Esophagus muscularis mucosa (tissue), 3 donors: ENCODE results near the gene DOCK6.

ENCODE experiments used
- CTCF ChIP-seq, 3 experiments: fragments of 200-600 bp in 2 of 3; fragments of 450-650 bp in 1 of 3; sonication (generic) in 2 of 3; IDR thresholded peaks; one replicate each; pipeline ENCODE4 v1.5.1; 2017 to 2019; ENCODE audit warnings: antibody characterized with exemption in 3 of 3, mild to moderate bottlenecking in 2 of 3, moderate library complexity in 1 of 3
- POLR2A ChIP-seq: fragments of 450-650 bp; IDR thresholded peaks from one replicate; pipeline ENCODE4 v1.6.1; 2017; ENCODE audit warnings: antibody characterized with exemption, moderate library complexity, mild to moderate bottlenecking, low read depth

- no peak for TF ChIP-seq CTCF (IDR thresholded peaks at IDR 0.05)
- TF ChIP-seq POLR2A = no peak
These were observed 29.1 kb upstream of the DOCK6 start for GRCh38 chr19:11291415-11291814.
